HEK293T (cell line): ENCODE measurements around the gene TMEM44.

Experiments
- BHLHE40 ChIP-seq: fragments of 450-650 bp; IDR thresholded peaks from 2 replicates; pipeline ENCODE4 v1.6.1; 2016; ENCODE audit warnings: mild to moderate bottlenecking, moderate library complexity, borderline replicate concordance
- LEF1 ChIP-seq: fragments of 450-650 bp; IDR thresholded peaks from 2 replicates; pipeline ENCODE4 v1.6.1; 2017; ENCODE audit warnings: mild to moderate bottlenecking, borderline replicate concordance

GRCh38 chr3:194540274-194540905, 92.8 kb downstream of the TMEM44 start:
- TF ChIP-seq LEF1 (no peak), BHLHE40 (no peak)
